Left lung (tissue), 10 donors: ENCODE data around the gene SLC2A11. TPM values are rescaled to one million over a fixed set of nuclear protein-coding genes. Genes with fewer than 3 reads are reported as not detected.
A peak's percentile ranks its signal among the peaks of the same experiment; 100 is the strongest.

Source experiments
- ATAC-seq: fragments of 200-7000 bp; cut with Tn5 transposase; one replicate; pipeline ENCODE4 v1.9.1; 2020; ENCODE audit warnings: moderate library complexity
- DNase-seq, 4 donors: peaks; one replicate each; pipeline ENCODE4 v3.0.0-alpha.2; 2013 to 2020
- H3K27ac ChIP-seq, 2 donors: fragments of 200-600 bp; sonication (generic) in 1 of 2; one replicate each; pipeline versions ENCODE4 v1.5.0 to v1.8.0; 2020 to 2021
- H3K27me3 ChIP-seq, 2 donors: fragments of 200-600 bp; sonication (generic) in 1 of 2; one replicate each; pipeline versions ENCODE4 v1.5.0 to v1.8.0; 2020 to 2021
- H3K36me3 ChIP-seq, 2 donors: fragments of 200-600 bp; sonication (generic) in 1 of 2; one replicate each; pipeline versions ENCODE4 v1.5.0 to v1.8.0; 2020 to 2021
- H3K4me1 ChIP-seq, 2 donors: fragments of 200-600 bp; one replicate each; pipeline ENCODE4 v1.8.0; 2021
- H3K4me3 ChIP-seq, 2 donors: fragments of 200-600 bp; sonication (generic) in 1 of 2; one replicate each; pipeline versions ENCODE4 v1.5.0 to v1.8.0; 2020 to 2021; ENCODE audit warnings: mild to moderate bottlenecking in 1 of 2
- H3K9me3 ChIP-seq, 2 donors: fragments of 200-600 bp; sonication (generic) in 1 of 2; one replicate each; pipeline versions ENCODE4 v1.5.0 to v1.8.0; 2020 to 2021
- CTCF ChIP-seq, 2 donors: fragments of 200-600 bp; sonication (generic) in 1 of 2; IDR thresholded peaks; one replicate each; pipeline versions ENCODE4 v1.5.0 to v1.8.0; 2021; ENCODE audit warnings: antibody characterized with exemption in 2 of 2
- intact Hi-C, 2 donors: fragments of 100-400 bp; cut with DNase I; formaldehyde crosslinking; loops; one replicate each; pipeline versions ENCODE4 v1.11.2 to v1.14.2; 2022
- polyA plus RNA-seq, 6 donors: library from polyadenylated mRNA; unstranded; fragments of 120-200 nt; gene quantifications; one replicate each; pipeline ENCODE4 v1.2.1, GENCODE V29; 2013; ENCODE audit not compliant: insufficient read length in 6 of 6
- total RNA-seq, 2 donors: library from RNA; stranded (reverse); fragmentation: NEBNext Ultra II Directional; extraction: Animal tissue kit (Norgen Biotek cat#: 25700); gene quantifications; one replicate each; pipeline ENCODE4 v1.2.1, GENCODE V29; 2021
- donor health status: DM: no; HTN: yes; CAD: no.
- donor health status: DM: no; HTN: no; CAD: no.

Gene SLC2A11
- total and polyA plus RNA-seq, 8 donors: 9.9 to 26.7 (median 18.9) TPM

- no peak for TF ChIP-seq CTCF (IDR thresholded peaks at IDR 0.05)
- no peak overlapping the region for H3K27ac ChIP-seq
- peak in 1 of 4 donors; percentile 35 for DNase-seq
Measured at GRCh38 chr22:23845265-23846080, 12.2 kb upstream of the SLC2A11 start.

DNA sequence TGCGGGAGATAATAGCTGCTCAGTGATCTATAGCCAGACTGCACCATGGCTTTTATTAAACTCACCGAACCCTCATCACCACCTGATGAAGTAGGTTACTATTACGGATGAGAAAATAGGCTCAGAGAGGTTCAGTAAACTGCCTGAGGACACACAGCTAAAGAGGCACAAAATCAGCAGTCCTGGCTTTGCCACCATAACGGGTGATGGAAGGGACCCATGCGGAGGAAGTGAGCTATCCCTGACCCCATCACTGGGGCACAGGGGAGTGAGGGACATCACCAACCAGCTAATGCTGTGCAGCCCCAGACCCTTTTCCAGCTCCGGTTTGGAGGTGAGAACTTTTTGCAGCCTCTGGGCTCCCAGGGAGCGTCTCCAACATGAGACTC lies 11.6 kb upstream of the SLC2A11 start:
- H3K36me3 ChIP-seq: no peaks in the 10 kb centered on the region
- peaks cover 0 to 7% of the 10 kb centered on the region in 2 donors for H3K27me3 ChIP-seq
- intact Hi-C loops: loop anchor here in 1 of 2 donors (10.0 kb wide), 1 partner anchor 301 kb away; no protein-coding TSS in a partner anchor
- no peak for TF ChIP-seq CTCF (IDR thresholded peaks at IDR 0.05)
- DNase-seq (no peak), ATAC-seq (no peak)
- peaks cover 11 to 23% of the 10 kb centered on the region in 2 donors for H3K4me1 ChIP-seq
- H3K4me3 ChIP-seq: no peak overlapping the region
- no peaks in the 10 kb centered on the region for H3K9me3 ChIP-seq
- no peak overlapping the region for H3K27ac ChIP-seq

More at GRCh38 chr22:23845265-23846080, 12.2 kb upstream of the SLC2A11 start:
- intact Hi-C loops: loop anchor here in 1 of 2 donors (10.0 kb wide), 1 partner anchor 301 kb away; no protein-coding TSS in a partner anchor
- H3K9me3 ChIP-seq: no peaks in the 10 kb centered on the region
- peaks cover 0 to 7% of the 10 kb centered on the region in 2 donors for H3K27me3 ChIP-seq
- H3K4me3 ChIP-seq: no peak overlapping the region
- peaks cover 11 to 23% of the 10 kb centered on the region in 2 donors for H3K4me1 ChIP-seq
- no peak for ATAC-seq
- H3K36me3 ChIP-seq: no peaks in the 10 kb centered on the region

GRCh38 chr22:23847310-23847920 lies 10.3 kb upstream of the SLC2A11 start:
- no peaks in the 10 kb centered on the region for H3K9me3 ChIP-seq
- H3K4me3 ChIP-seq: no peak overlapping the region
- H3K36me3 ChIP-seq: no peaks in the 10 kb centered on the region
- H3K27ac ChIP-seq: no peak overlapping the region
- H3K4me1 ChIP-seq: peaks cover 11 to 23% of the 10 kb centered on the region in 2 donors
- DNase-seq: peak in 1 of 4 donors; percentile 43
- H3K27me3 ChIP-seq: peaks cover 0 to 7% of the 10 kb centered on the region in 2 donors
- no peak for TF ChIP-seq CTCF (IDR thresholded peaks at IDR 0.05)
- ATAC-seq: no peak
- intact Hi-C loops: loop anchor here in 1 of 2 donors (10.0 kb wide), 1 partner anchor 303 kb away; no protein-coding TSS in a partner anchor

DNA sequence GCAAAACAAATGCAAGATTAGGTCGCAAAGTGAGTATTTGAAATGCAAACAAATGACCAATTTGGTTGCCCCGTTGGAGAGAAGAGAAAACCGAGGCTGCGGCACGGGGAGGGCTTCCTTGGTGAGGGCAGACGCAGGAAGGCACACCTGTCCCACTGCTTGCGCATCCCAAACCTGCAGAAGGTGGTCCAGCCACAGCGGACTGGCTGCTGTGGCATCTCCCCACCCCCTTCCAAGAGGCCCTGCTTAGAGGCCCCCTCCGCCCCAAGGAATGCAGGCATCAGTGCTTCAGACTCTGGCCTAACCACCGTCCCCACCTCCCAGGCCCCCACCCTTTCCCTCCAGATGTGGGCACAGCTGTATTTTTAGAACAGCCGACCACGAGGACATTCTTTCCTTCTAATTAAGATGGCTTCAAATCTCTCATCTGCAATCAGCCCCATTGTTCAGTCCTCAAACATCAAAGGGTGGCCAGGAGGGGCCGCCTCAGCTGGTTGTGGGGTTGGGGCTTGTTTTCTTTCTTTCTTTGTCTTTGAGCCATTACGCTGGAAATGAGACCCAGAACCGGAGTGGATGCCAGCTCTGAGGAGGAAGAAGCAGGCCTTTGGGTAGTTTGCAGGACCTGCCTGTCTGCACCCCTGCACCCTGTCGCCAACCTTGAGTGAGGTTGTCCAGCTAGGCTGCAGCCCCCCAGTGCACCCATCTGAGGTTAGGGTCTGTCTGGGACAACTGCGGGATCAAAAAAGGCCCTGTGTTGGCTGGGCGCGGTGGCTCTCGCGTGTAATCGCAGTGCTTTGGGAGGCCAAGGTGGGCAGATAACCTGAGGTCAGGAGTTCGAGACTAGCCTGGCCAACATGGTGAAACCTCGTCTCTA lies 9.4 kb upstream of the SLC2A11 start:
- Histone ChIP-seq H3K27me3 (peaks cover 0 to 7% of the 10 kb centered on the region in 2 donors), H3K27ac (no peak overlapping the region), H3K9me3 (no peaks in the 10 kb centered on the region), H3K36me3 (no peaks in the 10 kb centered on the region), H3K4me1 (peaks cover 11 to 23% of the 10 kb centered on the region in 2 donors), H3K4me3 (no peak overlapping the region)
- no peak for ATAC-seq
- intact Hi-C loops: loop anchor here in 1 of 2 donors (10.0 kb wide), 1 partner anchor 303 kb away; no protein-coding TSS in a partner anchor
- TF ChIP-seq CTCF (IDR thresholded peaks at IDR 0.05): no peak
- DNase-seq: peak in 1 of 4 donors; percentile 57
